ENCODE data around the gene NRP2. TPM values are rescaled to one million over a fixed set of nuclear protein-coding genes. Genes with fewer than 3 reads are reported as not detected.
A peak's percentile ranks its signal among the peaks of the same experiment; 100 is the strongest.

NRP2 gene
- total and polyA plus RNA-seq, 2 experiments from 2014 or later, result 61.0 to 79.2 TPM

DNA sequence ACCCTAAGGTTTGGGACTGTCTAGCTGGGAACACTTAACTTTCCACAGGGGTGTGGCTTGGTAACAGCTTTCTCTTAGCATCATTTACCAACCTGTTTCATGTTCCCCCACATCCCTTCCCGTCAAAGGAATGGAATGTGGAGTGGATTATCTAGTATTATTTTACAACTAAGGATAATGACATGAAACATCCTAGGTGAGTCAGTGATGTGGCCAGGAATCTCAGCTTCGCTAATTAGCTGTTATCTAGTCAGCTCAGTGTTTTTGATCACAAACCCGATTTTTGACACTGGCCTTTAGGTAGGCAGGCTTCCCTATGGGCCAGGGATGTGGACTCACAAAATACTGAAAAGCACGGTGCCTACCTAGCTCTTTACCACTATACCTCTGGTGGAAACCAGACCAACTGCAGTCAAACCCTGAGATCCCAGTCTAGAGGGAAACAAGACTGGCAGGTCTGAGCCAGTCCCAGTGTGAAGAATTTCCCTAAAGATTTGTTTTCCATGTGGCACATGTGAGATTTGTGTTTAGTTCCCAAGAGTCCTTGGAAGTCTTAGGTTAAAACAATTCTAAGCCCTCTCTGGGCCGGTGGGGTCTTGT is 2.8 kb upstream of the NRP2 start:
- Histone ChIP-seq H2AFZ (no peak overlapping the region), H4K20me1 (ENCODE audit: insufficient read depth, poor library complexity, severe bottlenecking) (no peaks in the 10 kb centered on the region), H3K79me2 (peaks cover 20% of the 10 kb centered on the region), H3K36me3 (replicated peaks; ENCODE audit: insufficient read depth, low read depth) (no peaks in the 10 kb centered on the region), H3K9me2 (replicated peaks; ENCODE audit: insufficient read depth) (no peaks in the 10 kb centered on the region), H3K4me3 (no peak overlapping the region), H3K27ac (peak overlapping the region; percentile 79), H3K27me3 (no peaks in the 10 kb centered on the region), H3K4me1 (ENCODE audit: insufficient read depth) (peaks cover 18% of the 10 kb centered on the region), H3K9me3 (ENCODE audit: low read depth) (no peaks in the 10 kb centered on the region), H3K4me2 (peak overlapping the region; percentile 55)
- no peak for TF ChIP-seq EZH2 (IDR thresholded peaks at IDR 0.05; ENCODE audit: borderline replicate concordance)
- no peak for TF ChIP-seq EZH2phosphoT487 (IDR thresholded peaks at IDR 0.05; ENCODE audit: low read depth, severe bottlenecking, unreplicated experiment)
- TF ChIP-seq, protein P1, sequence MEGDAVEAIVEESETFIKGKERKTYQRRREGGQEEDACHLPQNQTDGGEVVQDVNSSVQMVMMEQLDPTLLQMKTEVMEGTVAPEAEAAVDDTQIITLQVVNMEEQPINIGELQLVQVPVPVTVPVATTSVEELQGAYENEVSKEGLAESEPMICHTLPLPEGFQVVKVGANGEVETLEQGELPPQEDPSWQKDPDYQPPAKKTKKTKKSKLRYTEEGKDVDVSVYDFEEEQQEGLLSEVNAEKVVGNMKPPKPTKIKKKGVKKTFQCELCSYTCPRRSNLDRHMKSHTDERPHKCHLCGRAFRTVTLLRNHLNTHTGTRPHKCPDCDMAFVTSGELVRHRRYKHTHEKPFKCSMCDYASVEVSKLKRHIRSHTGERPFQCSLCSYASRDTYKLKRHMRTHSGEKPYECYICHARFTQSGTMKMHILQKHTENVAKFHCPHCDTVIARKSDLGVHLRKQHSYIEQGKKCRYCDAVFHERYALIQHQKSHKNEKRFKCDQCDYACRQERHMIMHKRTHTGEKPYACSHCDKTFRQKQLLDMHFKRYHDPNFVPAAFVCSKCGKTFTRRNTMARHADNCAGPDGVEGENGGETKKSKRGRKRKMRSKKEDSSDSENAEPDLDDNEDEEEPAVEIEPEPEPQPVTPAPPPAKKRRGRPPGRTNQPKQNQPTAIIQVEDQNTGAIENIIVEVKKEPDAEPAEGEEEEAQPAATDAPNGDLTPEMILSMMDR (IDR thresholded peaks at IDR 0.05; ENCODE audit: poor library complexity), result no peak
- DNase-seq (ENCODE audit: low spot score), result no peak
- WGBS (ENCODE audit: low lambda C conversion rate, missing lambda C conversion rate), result 53% methylated on average over 5 of the region's 5 CpGs

GRCh38 chr2:205680067-205680466 is 2.2 kb upstream of the NRP2 start:
- Histone ChIP-seq H3K27me3 (no peaks in the 10 kb centered on the region), H4K20me1 (ENCODE audit: insufficient read depth, poor library complexity, severe bottlenecking) (peaks cover under 1% of the 10 kb centered on the region), H2AFZ (no peak overlapping the region), H3K36me3 (replicated peaks; ENCODE audit: insufficient read depth, low read depth) (no peaks in the 10 kb centered on the region), H3K4me1 (ENCODE audit: insufficient read depth) (peaks cover 18% of the 10 kb centered on the region), H3K9me2 (replicated peaks; ENCODE audit: insufficient read depth) (no peaks in the 10 kb centered on the region), H3K4me2 (no peak overlapping the region), H3K9me3 (ENCODE audit: low read depth) (no peaks in the 10 kb centered on the region), H3K4me3 (no peak overlapping the region), H3K79me2 (peaks cover 25% of the 10 kb centered on the region), H3K27ac (peak overlapping the region; percentile 79)
- peak; percentile 87 for DNase-seq (ENCODE audit: low spot score)
- TF ChIP-seq, protein P1 (IDR thresholded peaks at IDR 0.05; ENCODE audit: poor library complexity), result peak; percentile 66
- TF ChIP-seq EZH2 (IDR thresholded peaks at IDR 0.05; ENCODE audit: borderline replicate concordance), result no peak
- WGBS (ENCODE audit: low lambda C conversion rate, missing lambda C conversion rate), result 27% methylated on average over 3 of the region's 3 CpGs

GRCh38 chr2:205680903-205681302 is 1.4 kb upstream of the NRP2 start:
- peak overlapping the region; percentile 33 for H3K27ac ChIP-seq
- no peak for TF ChIP-seq EZH2 (IDR thresholded peaks at IDR 0.05; ENCODE audit: borderline replicate concordance)
- TF ChIP-seq, protein P1 (IDR thresholded peaks at IDR 0.05; ENCODE audit: poor library complexity), result no peak
- TF ChIP-seq EZH2phosphoT487 (IDR thresholded peaks at IDR 0.05; ENCODE audit: low read depth, severe bottlenecking, unreplicated experiment), result no peak
- WGBS (ENCODE audit: low lambda C conversion rate, missing lambda C conversion rate), result 37% methylated on average over 4 of the region's 4 CpGs
- H3K4me1 ChIP-seq (ENCODE audit: insufficient read depth), result peaks cover 18% of the 10 kb centered on the region
- no peaks in the 10 kb centered on the region for H3K36me3 ChIP-seq (replicated peaks; ENCODE audit: insufficient read depth, low read depth)
- DNase-seq (ENCODE audit: low spot score), result no peak
- peak overlapping the region; percentile 98 for H3K4me2 ChIP-seq
- peaks cover 32% of the 10 kb centered on the region for H3K79me2 ChIP-seq
- H3K27me3 ChIP-seq, result no peaks in the 10 kb centered on the region
- no peak overlapping the region for H2AFZ ChIP-seq
- H3K9me3 ChIP-seq (ENCODE audit: low read depth), result no peaks in the 10 kb centered on the region
- H3K4me3 ChIP-seq, result no peak overlapping the region
- H4K20me1 ChIP-seq (ENCODE audit: insufficient read depth, poor library complexity, severe bottlenecking), result peaks cover 2% of the 10 kb centered on the region
- H3K9me2 ChIP-seq (replicated peaks; ENCODE audit: insufficient read depth), result no peaks in the 10 kb centered on the region
